Endodermal cell (in vitro differentiated cells): ENCODE data around the gene SLC14A1. TPM values are rescaled to one million over a fixed set of nuclear protein-coding genes. Genes with fewer than 3 reads are reported as not detected.

ENCODE experiments used
- DNase-seq: peaks from one replicate; pipeline ENCODE4 v3.0.0-alpha.2; 2017
- H3K27ac ChIP-seq: 2 replicates; pipeline ENCODE4 v1.5.1; 2013; ENCODE audit warnings: mild to moderate bottlenecking, low read depth, low read length, moderate library complexity
- H3K27me3 ChIP-seq: 2 replicates; pipeline ENCODE4 v1.6.1; 2013; ENCODE audit warnings: mild to moderate bottlenecking, low read length, moderate library complexity; ENCODE audit not compliant: insufficient read depth, control insufficient read depth, poor library complexity, severe bottlenecking
- H3K36me3 ChIP-seq: 2 replicates; pipeline ENCODE4 v1.7.0; 2013; ENCODE audit warnings: mild to moderate bottlenecking, low read length, moderate library complexity; ENCODE audit not compliant: control insufficient read depth, insufficient read depth
- H3K4me1 ChIP-seq: one replicate; pipeline ENCODE4 v1.7.0; 2013; ENCODE audit warnings: low read length; ENCODE audit not compliant: control insufficient read depth, insufficient read depth
- H3K4me3 ChIP-seq: 2 replicates; pipeline ENCODE4 v1.5.1; 2013; ENCODE audit warnings: mild to moderate bottlenecking, low read length, moderate library complexity
- H3K9ac ChIP-seq: 2 replicates; pipeline ENCODE4 v1.6.1; 2013; ENCODE audit warnings: mild to moderate bottlenecking, low read length, moderate library complexity; ENCODE audit not compliant: poor library complexity, severe bottlenecking; ENCODE audit errors: extremely low read depth
- H3K9me3 ChIP-seq: 2 replicates; pipeline ENCODE4 v1.6.1; 2013; ENCODE audit warnings: mild to moderate bottlenecking, low read length, moderate library complexity; ENCODE audit not compliant: control insufficient read depth
- H3K27ac Mint-ChIP-seq: 2 replicates; pipeline ENCODE4 v1.8.0; 2020; ENCODE audit warnings: mixed read lengths
- H3K27me3 Mint-ChIP-seq: 2 replicates; pipeline ENCODE4 v1.8.0; 2021; ENCODE audit warnings: mild to moderate bottlenecking, mixed read lengths; ENCODE audit not compliant: insufficient read depth
- H3K36me3 Mint-ChIP-seq: 2 replicates; pipeline ENCODE4 v1.8.0; 2020; ENCODE audit warnings: low read depth, mixed read lengths
- H3K4me1 Mint-ChIP-seq: 2 replicates; pipeline ENCODE4 v1.8.0; 2020; ENCODE audit warnings: mixed read lengths
- H3K4me3 Mint-ChIP-seq: 2 replicates; pipeline ENCODE4 v1.8.0; 2020; ENCODE audit warnings: mild to moderate bottlenecking, moderate library complexity, mixed read lengths
- H3K9me3 Mint-ChIP-seq: 2 replicates; pipeline ENCODE4 v1.8.0; 2020; ENCODE audit warnings: mild to moderate bottlenecking, mixed read lengths
- WGBS, 2 experiments: methylation state at CpG; one replicate each; pipeline versions ENCODE4 v1.1.5 to v1.1.7; 2013; ENCODE audit warnings: missing lambda C conversion rate in 2 of 2, mixed read lengths in 1 of 2; ENCODE audit not compliant: insufficient coverage in 1 of 2, insufficient read length in 1 of 2; 5-methylcytosine and 5-hydroxymethylcytosine counted together
- total RNA-seq, 2 donors: library from RNA; stranded (reverse); fragmentation: NEBNext Ultra II Directional in 1 of 2; extraction: Animal tissue kit (Norgen Biotek cat#: 25700) in 1 of 2; gene quantifications; 2 replicates in 1 of 2; 3 replicates in 1 of 2; pipeline ENCODE4 v1.2.1, GENCODE V29; 2021
- TF ChIP-seq, protein P1 (sequence below): fragments of 200-600 bp; sonication (generic); conservative IDR thresholded peaks from 2 replicates; pipeline ENCODE4 v1.5.0; 2021; ENCODE audit warnings: antibody characterized with exemption, mild to moderate bottlenecking

The SLC14A1 gene
- total RNA-seq, 2 donors from 2014 or later, result not detected

DNA sequence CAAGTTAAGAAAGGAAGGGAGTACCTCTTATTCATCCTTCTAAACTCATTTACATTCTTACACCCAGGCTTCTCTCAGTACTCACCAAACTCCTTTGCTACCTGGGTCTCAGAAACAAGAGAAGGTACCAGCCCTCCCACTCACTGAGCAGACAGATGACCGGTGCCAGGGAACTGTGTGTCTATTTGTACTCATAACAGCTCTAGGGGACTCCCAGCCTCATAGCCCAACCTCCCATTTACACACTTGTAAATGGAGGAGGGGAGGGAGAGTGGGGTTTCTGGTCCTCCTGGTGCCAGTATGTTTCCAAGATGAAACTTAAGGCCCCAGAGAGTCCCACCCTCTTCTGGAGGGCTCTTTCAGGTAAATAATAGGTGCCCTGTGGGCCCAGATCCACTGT, 58.7 kb downstream of the SLC14A1 start:
- Histone ChIP-seq H3K4me3 (no peak overlapping the region), H3K9me3 (no peaks in the 10 kb centered on the region), H3K4me1 (peaks cover 11% of the 10 kb centered on the region), H3K9ac (no peak overlapping the region), H3K27me3 (peaks cover 4% of the 10 kb centered on the region), H3K36me3 (no peaks in the 10 kb centered on the region), H3K27ac (no peak overlapping the region)
- Mint-ChIP-seq H3K4me1 (peaks cover 6% of the 10 kb centered on the region), H3K27me3 (peaks cover 21% of the 10 kb centered on the region), H3K9me3 (no peaks in the 10 kb centered on the region), H3K4me3 (no peak overlapping the region), H3K27ac (no peak overlapping the region), H3K36me3 (no peaks in the 10 kb centered on the region)
- 78% methylated on average over 1 of the region's 1 CpG; no CpG with 5 or more reads in 1 of the 2 experiments for WGBS, 2 experiments
- TF ChIP-seq, protein P1, sequence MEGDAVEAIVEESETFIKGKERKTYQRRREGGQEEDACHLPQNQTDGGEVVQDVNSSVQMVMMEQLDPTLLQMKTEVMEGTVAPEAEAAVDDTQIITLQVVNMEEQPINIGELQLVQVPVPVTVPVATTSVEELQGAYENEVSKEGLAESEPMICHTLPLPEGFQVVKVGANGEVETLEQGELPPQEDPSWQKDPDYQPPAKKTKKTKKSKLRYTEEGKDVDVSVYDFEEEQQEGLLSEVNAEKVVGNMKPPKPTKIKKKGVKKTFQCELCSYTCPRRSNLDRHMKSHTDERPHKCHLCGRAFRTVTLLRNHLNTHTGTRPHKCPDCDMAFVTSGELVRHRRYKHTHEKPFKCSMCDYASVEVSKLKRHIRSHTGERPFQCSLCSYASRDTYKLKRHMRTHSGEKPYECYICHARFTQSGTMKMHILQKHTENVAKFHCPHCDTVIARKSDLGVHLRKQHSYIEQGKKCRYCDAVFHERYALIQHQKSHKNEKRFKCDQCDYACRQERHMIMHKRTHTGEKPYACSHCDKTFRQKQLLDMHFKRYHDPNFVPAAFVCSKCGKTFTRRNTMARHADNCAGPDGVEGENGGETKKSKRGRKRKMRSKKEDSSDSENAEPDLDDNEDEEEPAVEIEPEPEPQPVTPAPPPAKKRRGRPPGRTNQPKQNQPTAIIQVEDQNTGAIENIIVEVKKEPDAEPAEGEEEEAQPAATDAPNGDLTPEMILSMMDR, result no peak
- no peak for DNase-seq

GRCh38 chr18:45783097-45784075, 59.4 kb downstream of the SLC14A1 start:
- H3K27ac Mint-ChIP-seq, result peak overlapping the region; percentile 1
- no peak for DNase-seq

DNA sequence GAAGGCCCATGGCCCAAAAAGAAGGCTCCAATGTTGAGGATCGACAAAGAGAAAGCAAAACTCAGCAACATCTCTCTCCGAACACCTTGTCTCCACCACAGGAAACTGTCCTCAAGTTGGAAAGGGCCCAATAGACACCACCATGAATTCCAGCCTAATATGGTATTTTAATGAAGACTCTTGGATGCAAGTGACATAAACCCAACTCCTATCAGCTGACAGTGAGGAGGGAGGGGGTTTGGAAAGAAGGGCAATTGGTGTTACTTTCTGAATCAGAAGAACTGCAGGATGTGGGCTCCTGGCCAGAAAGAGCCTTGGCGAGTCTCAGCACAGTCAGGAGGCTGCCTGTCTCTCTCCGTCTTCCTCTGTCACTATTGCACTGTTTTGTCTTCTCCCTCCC, 61.2 kb downstream of the SLC14A1 start:
- peaks cover 11% of the 10 kb centered on the region for H3K4me1 ChIP-seq
- no peak overlapping the region for H3K4me3 ChIP-seq
- H3K9me3 Mint-ChIP-seq, result no peaks in the 10 kb centered on the region
- no peak overlapping the region for H3K27ac Mint-ChIP-seq
- peaks cover 6% of the 10 kb centered on the region for H3K27me3 Mint-ChIP-seq
- H3K4me3 Mint-ChIP-seq, result no peak overlapping the region
- H3K4me1 Mint-ChIP-seq, result peaks cover 6% of the 10 kb centered on the region
- no peaks in the 10 kb centered on the region for H3K36me3 Mint-ChIP-seq
- H3K9ac ChIP-seq, result no peak overlapping the region
- H3K27ac ChIP-seq, result no peak overlapping the region
- TF ChIP-seq, protein P1, result no peak
- H3K9me3 ChIP-seq, result no peaks in the 10 kb centered on the region
- DNase-seq, result no peak
- H3K27me3 ChIP-seq, result no peaks in the 10 kb centered on the region
- H3K36me3 ChIP-seq, result no peaks in the 10 kb centered on the region
- WGBS, 2 experiments, result 88 to 100% methylated on average over 2 to 4 of the region's 4 CpGs

More at GRCh38 chr18:45783097-45784075, 59.4 kb downstream of the SLC14A1 start:
- Histone ChIP-seq H3K4me3 (no peak overlapping the region), H3K27ac (no peak overlapping the region), H3K4me1 (peaks cover 11% of the 10 kb centered on the region), H3K9me3 (no peaks in the 10 kb centered on the region), H3K9ac (no peak overlapping the region), H3K36me3 (no peaks in the 10 kb centered on the region), H3K27me3 (no peaks in the 10 kb centered on the region)
- no peaks in the 10 kb centered on the region for H3K9me3 Mint-ChIP-seq
- H3K4me1 Mint-ChIP-seq, result peaks cover 6% of the 10 kb centered on the region
- WGBS, 2 experiments, result 78 to 95% methylated on average over 5 to 7 of the region's 9 CpGs
- no peak overlapping the region for H3K4me3 Mint-ChIP-seq
- peaks cover 14% of the 10 kb centered on the region for H3K27me3 Mint-ChIP-seq
- H3K36me3 Mint-ChIP-seq, result no peaks in the 10 kb centered on the region
- TF ChIP-seq, protein P1, result no peak
